ENCODE data around the gene OSBPL6.
"Not testable (repeated sequence)": the region's sequence is repeated elsewhere in the genome, so short reads cannot be mapped to it uniquely, and the experiment has no call there.

The OSBPL6 gene

GRCh38 chr2:178420463-178420999 lies 226.2 kb downstream of the OSBPL6 start:
- Histone ChIP-seq H3K9me3 (ENCODE audit: control insufficient read depth in 2 of 2, low read length in 2 of 2) (no peaks in the 10 kb centered on the region), H3K36me3 (ENCODE audit: control insufficient read depth in 2 of 2, insufficient read depth in 2 of 2, low read length in 2 of 2) (no peaks in the 10 kb centered on the region), H3K27ac (ENCODE audit: low read depth in 2 of 2, low read length in 2 of 2) (no peak overlapping the region)

GRCh38 chr2:178422097-178422496 lies 227.8 kb downstream of the OSBPL6 start:
- no peaks in the 10 kb centered on the region for H3K27me3 ChIP-seq (ENCODE audit: control insufficient read depth in 2 of 2, insufficient read depth in 2 of 2, low read length in 2 of 2)
- peaks cover 4 to 5% of the 10 kb centered on the region in 2 donors for H3K36me3 ChIP-seq (ENCODE audit: control insufficient read depth in 2 of 2, insufficient read depth in 2 of 2, low read length in 2 of 2)
- no peak overlapping the region for H3K4me3 ChIP-seq (ENCODE audit: low read length in 2 of 2)
- H3K9me3 ChIP-seq (ENCODE audit: control insufficient read depth in 2 of 2, low read length in 2 of 2): no peaks in the 10 kb centered on the region
- no peaks in the 10 kb centered on the region for H3K4me1 ChIP-seq (ENCODE audit: control insufficient read depth in 2 of 2, insufficient read depth in 2 of 2, low read length in 2 of 2)
- no peak overlapping the region for H3K9ac ChIP-seq (ENCODE audit: low read depth in 1 of 2, low read length in 2 of 2)
- no peak overlapping the region for H3K27ac ChIP-seq (ENCODE audit: low read depth in 2 of 2, low read length in 2 of 2)

More at GRCh38 chr2:178420463-178420999, 226.2 kb downstream of the OSBPL6 start:
- Histone ChIP-seq H3K9ac (ENCODE audit: low read depth in 1 of 2, low read length in 2 of 2) (no peak overlapping the region), H3K4me1 (ENCODE audit: control insufficient read depth in 2 of 2, insufficient read depth in 2 of 2, low read length in 2 of 2) (no peaks in the 10 kb centered on the region), H3K4me3 (ENCODE audit: low read length in 2 of 2) (no peak overlapping the region), H3K27me3 (ENCODE audit: control insufficient read depth in 2 of 2, insufficient read depth in 2 of 2, low read length in 2 of 2) (no peaks in the 10 kb centered on the region)

GRCh38 chr2:178423746-178424145 lies 229.4 kb downstream of the OSBPL6 start:
- not testable (repeated sequence) for H3K9me3 ChIP-seq (ENCODE audit: control insufficient read depth in 2 of 2, low read length in 2 of 2); H3K4me1 ChIP-seq (ENCODE audit: control insufficient read depth in 2 of 2, insufficient read depth in 2 of 2, low read length in 2 of 2); H3K27ac ChIP-seq (ENCODE audit: low read depth in 2 of 2, low read length in 2 of 2); H3K9ac ChIP-seq (ENCODE audit: low read depth in 1 of 2, low read length in 2 of 2); H3K27me3 ChIP-seq (ENCODE audit: control insufficient read depth in 2 of 2, insufficient read depth in 2 of 2, low read length in 2 of 2); H3K4me3 ChIP-seq (ENCODE audit: low read length in 2 of 2); H3K36me3 ChIP-seq (ENCODE audit: control insufficient read depth in 2 of 2, insufficient read depth in 2 of 2, low read length in 2 of 2)

DNA sequence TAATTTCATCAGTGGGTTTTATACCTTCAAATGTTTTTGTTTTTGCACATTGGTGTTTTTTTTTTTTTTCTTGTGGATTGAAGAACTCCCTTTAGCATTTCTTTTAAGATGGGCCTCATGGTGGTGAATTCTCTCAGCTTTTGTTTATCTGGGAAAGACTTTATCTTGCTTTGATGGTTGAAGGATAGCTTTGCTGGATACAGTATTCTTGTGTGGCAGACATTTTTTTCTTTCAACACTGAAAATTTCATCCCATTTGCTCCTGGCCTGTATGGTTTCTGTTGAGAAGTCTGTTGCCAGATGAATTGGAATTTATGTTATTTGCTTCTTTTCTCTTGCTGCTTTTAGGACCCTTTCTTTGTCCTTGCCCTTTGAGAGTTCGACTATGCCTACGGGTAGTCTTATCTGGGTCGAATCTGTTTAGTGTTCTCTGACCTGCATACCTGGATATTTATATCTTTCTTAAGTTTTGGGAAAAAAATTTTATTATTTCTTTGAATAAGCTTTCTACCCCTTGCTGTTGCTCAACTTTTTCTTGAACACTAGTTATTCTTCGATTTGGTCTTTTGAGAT lies 231.0 kb downstream of the OSBPL6 start:
- no peak overlapping the region for H3K27ac ChIP-seq (ENCODE audit: low read depth in 2 of 2, low read length in 2 of 2)
- H3K27me3 ChIP-seq (ENCODE audit: control insufficient read depth in 2 of 2, insufficient read depth in 2 of 2, low read length in 2 of 2): no peaks in the 10 kb centered on the region
- H3K9me3 ChIP-seq (ENCODE audit: control insufficient read depth in 2 of 2, low read length in 2 of 2): no peaks in the 10 kb centered on the region
- no peaks in the 10 kb centered on the region for H3K4me1 ChIP-seq (ENCODE audit: control insufficient read depth in 2 of 2, insufficient read depth in 2 of 2, low read length in 2 of 2)
- no peak overlapping the region for H3K9ac ChIP-seq (ENCODE audit: low read depth in 1 of 2, low read length in 2 of 2)
- peaks cover 8 to 20% of the 10 kb centered on the region in 2 donors for H3K36me3 ChIP-seq (ENCODE audit: control insufficient read depth in 2 of 2, insufficient read depth in 2 of 2, low read length in 2 of 2)
- no peak overlapping the region for H3K4me3 ChIP-seq (ENCODE audit: low read length in 2 of 2)

DNA sequence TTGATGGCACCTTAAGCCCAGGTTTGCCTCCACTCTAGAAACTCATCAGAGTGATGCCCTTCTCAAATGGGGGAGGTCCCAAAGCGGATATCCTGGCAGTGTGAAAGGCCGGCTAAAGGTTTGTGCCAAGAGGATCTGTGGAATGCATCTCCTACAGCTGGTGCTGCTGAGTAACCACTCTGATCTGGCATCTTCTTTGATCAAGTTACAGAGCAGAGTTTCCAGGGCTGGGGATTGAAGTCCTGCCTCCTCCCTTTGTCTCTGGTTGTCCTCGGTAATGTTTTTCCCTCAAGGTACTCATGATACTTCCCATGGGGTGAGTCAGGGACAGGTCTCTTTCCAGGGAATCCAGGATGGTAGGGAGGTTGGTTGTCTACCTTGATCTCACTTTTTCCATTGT lies 232.1 kb downstream of the OSBPL6 start:
- no peak overlapping the region for H3K27ac ChIP-seq (ENCODE audit: low read depth in 2 of 2, low read length in 2 of 2)
- H3K4me1 ChIP-seq (ENCODE audit: control insufficient read depth in 2 of 2, insufficient read depth in 2 of 2, low read length in 2 of 2): no peaks in the 10 kb centered on the region
- H3K9ac ChIP-seq (ENCODE audit: low read depth in 1 of 2, low read length in 2 of 2): no peak overlapping the region
- no peaks in the 10 kb centered on the region for H3K9me3 ChIP-seq (ENCODE audit: control insufficient read depth in 2 of 2, low read length in 2 of 2)
- peaks cover 15 to 31% of the 10 kb centered on the region in 2 donors for H3K36me3 ChIP-seq (ENCODE audit: control insufficient read depth in 2 of 2, insufficient read depth in 2 of 2, low read length in 2 of 2)
- no peak overlapping the region for H3K4me3 ChIP-seq (ENCODE audit: low read length in 2 of 2)
- H3K27me3 ChIP-seq (ENCODE audit: control insufficient read depth in 2 of 2, insufficient read depth in 2 of 2, low read length in 2 of 2): no peaks in the 10 kb centered on the region

- no peak overlapping the region for H3K9ac ChIP-seq (ENCODE audit: low read depth in 1 of 2, low read length in 2 of 2)
- H3K36me3 ChIP-seq (ENCODE audit: control insufficient read depth in 2 of 2, insufficient read depth in 2 of 2, low read length in 2 of 2): peaks cover 25 to 40% of the 10 kb centered on the region in 2 donors
- H3K4me3 ChIP-seq (ENCODE audit: low read length in 2 of 2): no peak overlapping the region
- H3K9me3 ChIP-seq (ENCODE audit: control insufficient read depth in 2 of 2, low read length in 2 of 2): no peaks in the 10 kb centered on the region
- no peak overlapping the region for H3K27ac ChIP-seq (ENCODE audit: low read depth in 2 of 2, low read length in 2 of 2)
- no peaks in the 10 kb centered on the region for H3K27me3 ChIP-seq (ENCODE audit: control insufficient read depth in 2 of 2, insufficient read depth in 2 of 2, low read length in 2 of 2)
- H3K4me1 ChIP-seq (ENCODE audit: control insufficient read depth in 2 of 2, insufficient read depth in 2 of 2, low read length in 2 of 2): no peaks in the 10 kb centered on the region
Measured at GRCh38 chr2:178427458-178427857, 233.1 kb downstream of the OSBPL6 start.

DNA sequence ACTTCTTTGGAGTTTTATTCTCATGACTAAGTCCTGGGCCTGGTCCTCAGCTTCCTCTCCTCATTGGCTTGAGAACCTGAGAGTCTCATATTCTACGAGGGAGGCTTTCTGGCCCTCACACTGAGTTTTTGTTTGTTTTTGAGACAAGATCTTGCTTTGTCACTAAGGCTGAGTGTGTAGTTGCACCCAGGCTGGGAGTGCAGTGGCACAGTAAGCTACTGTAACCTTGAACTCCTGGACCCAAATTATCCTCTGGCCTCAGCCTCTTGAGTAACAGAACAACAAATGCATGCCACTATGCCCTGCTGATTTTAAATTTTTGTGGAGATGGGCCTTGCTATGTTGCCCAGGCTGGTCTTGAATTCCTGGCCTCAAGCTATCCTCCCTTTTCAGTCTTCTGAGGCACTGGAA lies 234.1 kb downstream of the OSBPL6 start:
- H3K36me3 ChIP-seq (ENCODE audit: control insufficient read depth in 2 of 2, insufficient read depth in 2 of 2, low read length in 2 of 2): peaks cover 34 to 47% of the 10 kb centered on the region in 2 donors
- no peak overlapping the region for H3K4me3 ChIP-seq (ENCODE audit: low read length in 2 of 2)
- no peak overlapping the region for H3K9ac ChIP-seq (ENCODE audit: low read depth in 1 of 2, low read length in 2 of 2)
- H3K27ac ChIP-seq (ENCODE audit: low read depth in 2 of 2, low read length in 2 of 2): no peak overlapping the region
- no peaks in the 10 kb centered on the region for H3K9me3 ChIP-seq (ENCODE audit: control insufficient read depth in 2 of 2, low read length in 2 of 2)
- no peaks in the 10 kb centered on the region for H3K4me1 ChIP-seq (ENCODE audit: control insufficient read depth in 2 of 2, insufficient read depth in 2 of 2, low read length in 2 of 2)
- H3K27me3 ChIP-seq (ENCODE audit: control insufficient read depth in 2 of 2, insufficient read depth in 2 of 2, low read length in 2 of 2): no peaks in the 10 kb centered on the region

- H3K9ac ChIP-seq (ENCODE audit: low read depth in 1 of 2, low read length in 2 of 2): no peak overlapping the region
- H3K36me3 ChIP-seq (ENCODE audit: control insufficient read depth in 2 of 2, insufficient read depth in 2 of 2, low read length in 2 of 2): peaks cover 38 to 54% of the 10 kb centered on the region in 2 donors
- H3K4me1 ChIP-seq (ENCODE audit: control insufficient read depth in 2 of 2, insufficient read depth in 2 of 2, low read length in 2 of 2): no peaks in the 10 kb centered on the region
- no peak overlapping the region for H3K4me3 ChIP-seq (ENCODE audit: low read length in 2 of 2)
- H3K27ac ChIP-seq (ENCODE audit: low read depth in 2 of 2, low read length in 2 of 2): no peak overlapping the region
- H3K9me3 ChIP-seq (ENCODE audit: control insufficient read depth in 2 of 2, low read length in 2 of 2): no peaks in the 10 kb centered on the region
- H3K27me3 ChIP-seq (ENCODE audit: control insufficient read depth in 2 of 2, insufficient read depth in 2 of 2, low read length in 2 of 2): no peaks in the 10 kb centered on the region
Measured at GRCh38 chr2:178429336-178429735, 235.0 kb downstream of the OSBPL6 start.

DNA sequence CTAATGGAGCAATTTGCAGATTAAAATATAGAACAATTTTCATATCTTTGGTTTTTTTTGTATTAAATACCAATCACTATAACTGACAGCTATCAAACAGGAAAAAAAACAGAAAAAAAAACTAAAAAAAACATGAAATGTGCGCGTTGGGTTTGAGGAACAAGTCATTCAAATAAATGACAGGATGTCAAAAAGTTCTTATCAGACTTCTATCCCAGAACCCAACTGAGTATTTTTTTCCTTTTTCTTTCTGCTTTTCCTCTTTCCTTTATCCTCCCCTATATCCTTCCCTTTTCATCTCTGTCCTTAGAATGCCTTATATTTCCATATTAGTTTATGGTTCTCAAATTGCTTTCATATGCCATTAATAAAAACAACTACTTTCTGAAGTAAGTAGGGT lies 242.3 kb downstream of the OSBPL6 start:
- H3K27me3 ChIP-seq (ENCODE audit: control insufficient read depth in 2 of 2, insufficient read depth in 2 of 2, low read length in 2 of 2): no peaks in the 10 kb centered on the region
- no peaks in the 10 kb centered on the region for H3K9me3 ChIP-seq (ENCODE audit: control insufficient read depth in 2 of 2, low read length in 2 of 2)
- H3K36me3 ChIP-seq (ENCODE audit: control insufficient read depth in 2 of 2, insufficient read depth in 2 of 2, low read length in 2 of 2): peaks cover 56% of the 10 kb centered on the region in 2 donors
- H3K27ac ChIP-seq (ENCODE audit: low read depth in 2 of 2, low read length in 2 of 2): no peak overlapping the region
- no peak overlapping the region for H3K9ac ChIP-seq (ENCODE audit: low read depth in 1 of 2, low read length in 2 of 2)
- no peak overlapping the region for H3K4me3 ChIP-seq (ENCODE audit: low read length in 2 of 2)
- no peaks in the 10 kb centered on the region for H3K4me1 ChIP-seq (ENCODE audit: control insufficient read depth in 2 of 2, insufficient read depth in 2 of 2, low read length in 2 of 2)

DNA sequence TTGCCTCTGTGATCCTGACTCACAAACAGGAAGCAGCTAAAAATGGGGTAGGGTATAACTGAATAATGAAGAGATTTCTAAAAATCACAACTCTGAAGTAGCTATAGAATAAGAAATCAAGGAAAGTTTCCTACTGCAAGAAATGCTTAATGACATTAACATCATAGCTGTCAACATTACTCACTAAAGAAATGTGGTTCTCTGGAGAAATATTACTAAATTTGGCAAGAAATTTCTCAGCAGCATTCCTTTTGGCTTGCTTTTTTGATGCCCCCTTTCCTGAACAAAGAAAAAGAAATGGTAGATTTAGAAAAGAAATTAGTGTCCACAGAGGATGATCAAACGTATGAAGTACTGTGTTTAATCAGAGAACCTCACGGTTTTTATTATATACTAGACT lies 247.1 kb downstream of the OSBPL6 start:
- Histone ChIP-seq H3K9ac (ENCODE audit: low read depth in 1 of 2, low read length in 2 of 2) (no peak overlapping the region), H3K4me1 (ENCODE audit: control insufficient read depth in 2 of 2, insufficient read depth in 2 of 2, low read length in 2 of 2) (no peaks in the 10 kb centered on the region), H3K36me3 (ENCODE audit: control insufficient read depth in 2 of 2, insufficient read depth in 2 of 2, low read length in 2 of 2) (peaks cover 49 to 57% of the 10 kb centered on the region in 2 donors), H3K27me3 (ENCODE audit: control insufficient read depth in 2 of 2, insufficient read depth in 2 of 2, low read length in 2 of 2) (no peaks in the 10 kb centered on the region), H3K27ac (ENCODE audit: low read depth in 2 of 2, low read length in 2 of 2) (no peak overlapping the region), H3K9me3 (ENCODE audit: control insufficient read depth in 2 of 2, low read length in 2 of 2) (no peaks in the 10 kb centered on the region), H3K4me3 (ENCODE audit: low read length in 2 of 2) (no peak overlapping the region)

All from mucosa of rectum (tissue), 2 donors.